ENCODE data around the gene MACROH2A1. TPM values are rescaled to one million over a fixed set of nuclear protein-coding genes. Genes with fewer than 3 reads are reported as not detected.

Gene MACROH2A1
- total RNA-seq, 4 donors from 2014 or later: 164 to 268 (median 170) TPM

GRCh38 chr5:135439231-135440205 is 40.5 kb upstream of the MACROH2A1 start:
- 61 to 69% methylated on average over 11 of the region's 11 CpGs for WGBS, 2 donors
- H3K36me3 ChIP-seq: no peaks in the 10 kb centered on the region
- H3K27me3 ChIP-seq: no peaks in the 10 kb centered on the region
- no peak for DNase-seq (ENCODE audit: low spot score in 2 of 2)
- no peak for TF ChIP-seq EP300 (IDR thresholded peaks at IDR 0.05)
- no peak for TF ChIP-seq POLR2A (IDR thresholded peaks at IDR 0.05)
- TF ChIP-seq CTCF (IDR thresholded peaks at IDR 0.05): no peak
- H3K27ac ChIP-seq: peak overlapping the region in 2 of 4 donors; percentile 57 to 64
- H3K4me3 ChIP-seq: no peak overlapping the region
- no peaks in the 10 kb centered on the region for H3K9me3 ChIP-seq
- H3K4me1 ChIP-seq: peaks cover 0 to 65% (median 12%) of the 10 kb centered on the region in 4 donors

- no peaks in the 10 kb centered on the region for H3K9me3 ChIP-seq
- H3K4me1 ChIP-seq: peaks cover 0 to 66% (median 16%) of the 10 kb centered on the region in 4 donors
- no peaks in the 10 kb centered on the region for H3K27me3 ChIP-seq
- WGBS, 2 donors: 80 to 81% methylated on average over 10 of the region's 10 CpGs
- no peak for DNase-seq (ENCODE audit: low spot score in 2 of 2)
- TF ChIP-seq CTCF (IDR thresholded peaks at IDR 0.05) (no peak), EP300 (IDR thresholded peaks at IDR 0.05) (no peak), POLR2A (IDR thresholded peaks at IDR 0.05) (no peak)
- H3K36me3 ChIP-seq: no peaks in the 10 kb centered on the region
- H3K4me3 ChIP-seq: no peak overlapping the region
- H3K27ac ChIP-seq: peak overlapping the region in 2 of 4 donors; percentile 57 to 64
These were observed 39.7 kb upstream of the MACROH2A1 start for GRCh38 chr5:135438636-135439221.

GRCh38 chr5:135437796-135438560 is 38.9 kb upstream of the MACROH2A1 start:
- Histone ChIP-seq H3K4me1 (peaks cover 0 to 59% (median 16%) of the 10 kb centered on the region in 4 donors), H3K36me3 (no peaks in the 10 kb centered on the region), H3K27me3 (no peaks in the 10 kb centered on the region), H3K27ac (peak overlapping the region in 2 of 4 donors; percentile 57 to 64), H3K4me3 (no peak overlapping the region), H3K9me3 (no peaks in the 10 kb centered on the region)
- 43 to 53% methylated on average over 12 to 13 of the region's 13 CpGs for WGBS, 2 donors
- TF ChIP-seq CTCF (IDR thresholded peaks at IDR 0.05) (no peak), POLR2A (IDR thresholded peaks at IDR 0.05) (no peak), EP300 (IDR thresholded peaks at IDR 0.05) (no peak)
- peak in 1 of 2 donors; percentile 31 for DNase-seq (ENCODE audit: low spot score in 2 of 2)

- Histone ChIP-seq H3K4me1 (peaks cover 0 to 53% (median 14%) of the 10 kb centered on the region in 4 donors), H3K36me3 (no peaks in the 10 kb centered on the region), H3K27me3 (no peaks in the 10 kb centered on the region), H3K27ac (peak overlapping the region in 2 of 4 donors; percentile 57 to 64), H3K9me3 (no peaks in the 10 kb centered on the region), H3K4me3 (no peak overlapping the region)
- peak in 1 of 2 donors; percentile 28 for DNase-seq (ENCODE audit: low spot score in 2 of 2)
- TF ChIP-seq EP300 (IDR thresholded peaks at IDR 0.05): no peak
- TF ChIP-seq POLR2A (IDR thresholded peaks at IDR 0.05): no peak
- no peak for TF ChIP-seq CTCF (IDR thresholded peaks at IDR 0.05)
- 61% methylated on average over 7 of the region's 7 CpGs for WGBS, 2 donors
These were observed 38.4 kb upstream of the MACROH2A1 start for GRCh38 chr5:135437422-135437795.
